GM19023 (cell line): ENCODE measurements around the gene CALCR.

Experiments used
- ATAC-seq: cut with Tn5 transposase; IDR thresholded peaks from one replicate; pipeline ENCODE4 v1.9.1; 2021; ENCODE audit warnings: mild to moderate bottlenecking, moderate library complexity; ENCODE audit not compliant: unreplicated experiment

The CALCR gene

GRCh38 chr7:93461350-93461749 is 113.2 kb downstream of the CALCR start:
- no peak for ATAC-seq

DNA sequence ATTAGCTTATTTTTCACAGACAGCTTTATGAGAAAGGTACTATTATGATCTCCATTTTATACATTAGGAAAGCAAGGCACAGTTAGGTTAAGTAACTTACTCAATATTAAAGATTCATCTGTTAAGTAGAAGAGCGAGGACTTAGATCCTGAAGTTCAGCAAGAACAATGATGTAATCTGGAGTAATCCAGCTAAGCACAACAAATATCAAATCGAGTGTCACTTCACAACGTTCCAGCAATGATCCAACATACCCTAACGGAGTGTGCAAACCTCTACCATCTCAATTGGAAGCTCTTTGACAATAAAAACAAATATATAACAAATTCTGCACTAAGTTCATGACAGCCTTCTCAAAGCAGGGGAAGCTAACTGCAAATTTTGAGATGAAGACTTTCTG is 121.3 kb downstream of the CALCR start:
- no peak for ATAC-seq

DNA sequence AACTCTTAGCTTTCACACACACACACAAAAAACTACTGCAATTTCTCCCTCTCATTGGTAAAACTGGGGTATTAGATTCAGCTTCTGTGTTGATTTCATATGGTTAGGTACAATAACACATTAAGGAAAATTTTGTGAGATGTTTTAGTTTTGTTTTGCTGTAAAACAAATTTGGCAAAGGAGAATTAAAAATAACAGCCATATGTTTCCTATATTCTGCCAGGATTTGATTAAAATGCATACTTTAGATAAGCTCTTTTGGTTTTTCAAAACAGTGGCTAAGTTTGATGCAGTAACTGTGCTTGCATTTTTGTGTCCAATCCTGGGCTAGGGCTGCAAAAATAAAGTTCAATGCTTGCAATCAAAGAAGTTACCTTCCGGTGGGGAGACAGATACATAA is 126.3 kb downstream of the CALCR start:
- ATAC-seq, result no peak

GRCh38 chr7:93447509-93447908 is 127.0 kb downstream of the CALCR start:
- ATAC-seq, result no peak

DNA sequence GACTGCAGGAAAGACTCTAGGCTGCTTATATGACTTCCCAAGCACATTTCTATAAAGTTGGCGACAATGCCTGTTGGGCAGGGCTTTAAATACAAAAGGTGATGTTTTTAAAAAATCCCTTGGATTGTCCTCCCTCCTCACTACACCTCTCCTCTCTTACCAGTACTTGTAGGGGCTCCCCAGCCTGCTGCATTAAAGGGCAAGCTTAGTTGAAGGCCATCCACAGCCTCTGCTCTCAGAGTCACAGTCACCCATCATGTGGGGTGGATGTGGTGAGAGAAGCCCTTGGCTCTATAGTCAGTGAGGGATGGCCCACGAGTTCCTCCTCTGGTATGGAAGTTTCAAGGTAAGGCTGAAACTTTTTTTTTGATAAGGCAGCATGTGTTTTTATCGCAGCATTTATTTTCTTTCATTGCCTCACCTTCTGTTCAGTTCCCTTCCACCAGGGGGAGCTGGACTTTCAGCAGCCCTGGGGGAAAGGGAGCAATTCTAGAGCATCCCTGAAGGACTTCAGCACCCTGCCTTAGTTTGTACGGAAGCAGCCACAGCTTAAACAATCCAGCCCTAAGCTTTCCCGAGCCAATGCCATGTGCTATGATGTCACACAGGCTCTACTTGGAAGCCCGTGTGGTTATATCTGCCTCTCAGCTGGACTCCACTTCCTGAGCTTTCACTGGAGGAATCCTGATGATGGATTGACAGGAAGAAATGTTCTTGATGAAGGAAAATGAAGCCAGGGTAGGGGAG is 131.9 kb downstream of the CALCR start:
- peak; percentile 62 for ATAC-seq

GRCh38 chr7:93435791-93436190 is 138.7 kb downstream of the CALCR start:
- no peak for ATAC-seq

DNA sequence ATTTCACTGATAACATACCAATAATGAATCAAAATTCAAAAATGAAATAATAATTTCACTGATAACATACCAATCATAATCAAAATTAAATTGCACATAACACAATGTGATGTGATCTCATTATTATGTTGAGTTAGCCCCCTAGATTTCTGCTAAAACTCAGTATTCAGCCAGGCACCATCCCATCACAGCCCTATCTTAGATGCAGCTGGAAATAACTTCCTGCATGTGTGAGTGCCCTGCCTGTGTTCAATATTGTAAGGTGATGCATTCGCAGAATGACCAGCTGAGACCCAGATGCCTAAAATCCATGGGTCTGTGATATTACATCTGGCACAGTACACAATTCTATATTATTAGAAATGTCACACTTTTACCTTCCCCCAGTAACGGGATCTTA is 142.4 kb downstream of the CALCR start:
- ATAC-seq, result no peak

GRCh38 chr7:93430917-93431588 is 143.5 kb downstream of the CALCR start:
- ATAC-seq, result no peak

GRCh38 chr7:93429563-93429962 is 145.0 kb downstream of the CALCR start:
- ATAC-seq, result no peak

GRCh38 chr7:93427107-93427506 is 147.4 kb downstream of the CALCR start:
- ATAC-seq, result no peak

DNA sequence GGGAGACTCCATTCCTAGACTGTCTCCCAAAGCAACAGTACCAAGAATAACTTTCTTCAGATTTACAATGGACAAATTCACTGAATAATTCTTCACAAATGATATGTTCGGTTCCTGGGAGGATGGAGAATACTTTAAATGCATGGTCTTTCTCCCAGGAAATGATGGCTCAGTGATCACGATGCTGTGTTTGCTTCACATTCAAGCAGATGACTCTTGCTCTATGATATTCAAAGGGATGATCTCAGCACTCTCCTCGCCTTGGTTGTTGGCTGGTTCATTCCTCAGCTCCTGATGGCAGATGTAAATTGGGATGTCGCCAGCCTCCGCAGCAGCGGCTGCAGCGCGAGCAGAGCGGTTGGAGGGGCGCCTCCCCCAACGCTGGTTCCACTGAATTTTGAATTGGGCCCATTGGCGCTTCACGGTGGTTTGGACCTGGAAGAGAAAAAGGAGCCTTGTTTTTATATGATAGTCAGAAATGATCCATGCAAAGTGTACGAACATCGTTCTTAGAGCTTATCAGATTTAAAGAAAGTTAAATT is 148.3 kb downstream of the CALCR start:
- no peak for ATAC-seq

- no peak for ATAC-seq
These were observed 159.9 kb downstream of the CALCR start for GRCh38 chr7:93414574-93414973.

- no peak for ATAC-seq
These were observed 165.2 kb downstream of the CALCR start for GRCh38 chr7:93409324-93409723.

DNA sequence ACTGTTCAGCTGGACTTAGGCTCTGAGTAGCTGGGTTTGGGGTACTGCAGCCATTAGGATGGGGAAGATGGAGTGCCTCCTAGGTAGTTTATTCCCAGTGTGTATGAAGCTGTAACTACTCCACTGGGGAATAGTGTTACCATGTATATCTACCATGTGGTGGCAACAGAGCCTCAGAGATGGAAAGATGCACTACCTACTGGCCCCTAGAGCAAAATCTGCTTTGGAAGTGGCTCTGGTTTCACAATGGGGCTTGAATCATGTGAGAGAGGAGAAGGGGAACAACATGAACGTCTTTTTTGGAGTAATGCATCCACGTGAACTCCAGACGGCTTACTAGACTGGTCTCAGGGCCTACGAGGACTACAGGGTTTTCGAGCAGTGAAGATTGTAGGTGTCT is 167.3 kb downstream of the CALCR start:
- no peak for ATAC-seq

GRCh38 chr7:93402944-93403343 is 171.6 kb downstream of the CALCR start:
- no peak for ATAC-seq

DNA sequence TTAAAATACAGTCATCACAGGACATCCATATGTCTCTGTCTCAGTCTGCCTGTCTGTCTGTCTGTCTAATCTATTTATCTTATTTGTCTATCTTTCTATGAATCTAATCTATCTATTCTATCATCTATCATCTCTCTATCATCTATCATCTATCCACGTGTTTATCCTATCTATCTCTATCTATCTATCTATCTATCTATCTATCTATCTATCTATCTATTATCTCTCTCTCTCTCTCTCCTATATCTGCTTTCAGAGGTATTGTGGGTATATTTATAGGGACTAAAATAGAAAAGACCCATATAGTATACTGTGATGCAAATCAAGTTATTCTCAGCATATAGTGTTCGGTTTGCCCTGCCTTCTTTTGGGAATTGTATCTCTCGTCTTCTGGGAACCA is 174.9 kb downstream of the CALCR start:
- no peak for ATAC-seq

- ATAC-seq, result no peak
These were observed 181.5 kb downstream of the CALCR start for GRCh38 chr7:93392984-93393383.

GRCh38 chr7:93390660-93391059 is 183.9 kb downstream of the CALCR start:
- no peak for ATAC-seq

DNA sequence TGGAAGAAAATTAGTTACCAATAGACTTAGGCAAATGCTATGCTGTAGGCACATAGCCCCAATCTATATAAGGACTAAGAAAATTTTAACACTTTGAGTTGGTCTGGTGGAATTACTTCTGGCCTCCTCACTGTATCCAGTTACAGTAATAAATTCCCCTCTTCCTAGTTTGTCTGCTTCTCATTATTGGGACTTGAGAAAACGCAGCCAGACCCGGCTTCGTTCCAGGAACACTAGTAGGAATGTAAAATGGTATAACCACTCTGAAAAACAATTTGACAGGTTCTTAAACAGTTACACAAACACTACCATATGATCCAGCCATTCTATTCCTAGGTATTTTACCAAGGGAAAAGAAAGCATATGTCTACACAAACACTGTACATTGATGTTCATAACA is 192.2 kb downstream of the CALCR start:
- ATAC-seq, result no peak

GRCh38 chr7:93378131-93378760 is 196.3 kb downstream of the CALCR start:
- ATAC-seq, result no peak

GRCh38 chr7:93375603-93376002 is 198.9 kb downstream of the CALCR start:
- peak; percentile 50 for ATAC-seq
